Lung (tissue), 12 donors: ENCODE measurements around the gene TLR7. TPM values are rescaled to one million over a fixed set of nuclear protein-coding genes. Genes with fewer than 3 reads are reported as not detected.
A peak's percentile ranks its signal among the peaks of the same experiment; 100 is the strongest.

Experiments
- ATAC-seq: fragments of 200-7000 bp; cut with Tn5 transposase; one replicate; pipeline ENCODE4 v1.9.1; 2020; ENCODE audit warnings: moderate number of reproducible peaks; ENCODE audit not compliant: insufficient read depth, low FRiP score
- DNase-seq, 3 donors: peaks; one replicate each; pipeline ENCODE4 v3.0.0-alpha.2; 2013 to 2017
- H3K27ac ChIP-seq, 2 donors: one replicate each; pipeline ENCODE4 v1.5.1; 2013; ENCODE audit warnings: mild to moderate bottlenecking in 2 of 2, moderate library complexity in 2 of 2, control low read depth in 1 of 2, inconsistent platforms in 1 of 2, low read depth in 1 of 2, low read length in 1 of 2
- H3K27me3 ChIP-seq, 3 donors: one replicate each; pipeline ENCODE4 v1.5.1; 2013; ENCODE audit warnings: low read length in 2 of 3; ENCODE audit not compliant: control insufficient read depth in 3 of 3, insufficient read depth in 3 of 3
- H3K36me3 ChIP-seq, 4 donors: one replicate each; pipeline ENCODE4 v1.5.1; 2013; ENCODE audit warnings: low read length in 4 of 4, mild to moderate bottlenecking in 1 of 4, moderate library complexity in 1 of 4; ENCODE audit not compliant: control insufficient read depth in 4 of 4, insufficient read depth in 4 of 4
- H3K4me1 ChIP-seq, 5 donors: one replicate each; pipeline ENCODE4 v1.5.1; 2013; ENCODE audit warnings: low read length in 5 of 5, mild to moderate bottlenecking in 2 of 5, moderate library complexity in 1 of 5; ENCODE audit not compliant: control insufficient read depth in 5 of 5, insufficient read depth in 5 of 5
- H3K4me3 ChIP-seq: one replicate; pipeline ENCODE4 v1.5.1; 2013; ENCODE audit warnings: mild to moderate bottlenecking, control low read depth, moderate library complexity
- H3K9ac ChIP-seq, 2 donors: one replicate each; pipeline ENCODE4 v1.5.1; 2013; ENCODE audit warnings: low read length in 2 of 2, control low read depth in 1 of 2; ENCODE audit not compliant: insufficient read depth in 1 of 2
- H3K9me3 ChIP-seq, 4 donors: one replicate each; pipeline ENCODE4 v1.5.1; 2013; ENCODE audit warnings: low read length in 3 of 4, mild to moderate bottlenecking in 1 of 4, moderate library complexity in 1 of 4; ENCODE audit not compliant: control insufficient read depth in 4 of 4, insufficient read depth in 3 of 4
- CTCF ChIP-seq: IDR thresholded peaks from 2 replicates; pipeline ENCODE4 v1.5.1; 2012; ENCODE audit warnings: mild to moderate bottlenecking; ENCODE audit errors: control extremely low read depth, extremely low read depth
- WGBS, 2 donors: extraction: QIAGEN DNeasy Blood & Tissue Kit; methylation state at CpG; one replicate each; pipeline ENCODE4 v1.1.7; 2013; 5-methylcytosine and 5-hydroxymethylcytosine counted together
- polyA plus RNA-seq, 2 donors: library from polyadenylated mRNA; stranded (reverse); fragments of 200-250 nt; gene quantifications; one replicate each; pipeline ENCODE4 v1.2.1, GENCODE V29; 2013
- total RNA-seq, 2 donors: library from RNA; depleted of rRNA in 1 of 2; stranded (reverse); fragments of >200 nt in 1 of 2; gene quantifications; one replicate each; pipeline ENCODE4 v1.2.1, GENCODE V29; 2014 to 2021
- donor health status: control.
- donor health status: control.
- donor health status: Bipolar disorder and iron deficiency.
- donor health status: healthy.
- donor health status: DM: yes; HTN: yes; CAD: no.

TLR7 gene
- total and polyA plus RNA-seq, 4 donors = 0.26 to 3.5 (median 0.80) TPM

GRCh38 chrX:12896935-12897334, 30.1 kb downstream of the TLR7 start:
- Histone ChIP-seq H3K36me3 (no peaks in the 10 kb centered on the region), H3K27me3 (peaks cover 0 to 14% (median 9%) of the 10 kb centered on the region in 3 donors), H3K4me1 (no peaks in the 10 kb centered on the region), H3K9me3 (no peaks in the 10 kb centered on the region), H3K4me3 (no peak overlapping the region), H3K9ac (no peak overlapping the region), H3K27ac (no peak overlapping the region)
- ATAC-seq (no peak), DNase-seq (no peak)
- no peak for TF ChIP-seq CTCF
- WGBS, 2 donors = 36 to 72% methylated on average over 4 of the region's 4 CpGs

GRCh38 chrX:12898073-12898472, 31.2 kb downstream of the TLR7 start:
- H3K9ac ChIP-seq = no peak overlapping the region
- ATAC-seq = no peak
- 86 to 94% methylated on average over 5 of the region's 5 CpGs for WGBS, 2 donors

GRCh38 chrX:12899506-12899905, 32.6 kb downstream of the TLR7 start:
- WGBS, 2 donors = 51 to 78% methylated on average over 7 of the region's 7 CpGs
- H3K36me3 ChIP-seq = no peaks in the 10 kb centered on the region
- no peak for DNase-seq
- H3K4me1 ChIP-seq = no peaks in the 10 kb centered on the region
- no peak overlapping the region for H3K4me3 ChIP-seq
- ATAC-seq = no peak
- peaks cover 0 to 16% (median 13%) of the 10 kb centered on the region in 3 donors for H3K27me3 ChIP-seq
- H3K27ac ChIP-seq = no peak overlapping the region
- H3K9me3 ChIP-seq = no peaks in the 10 kb centered on the region
- TF ChIP-seq CTCF = no peak
- no peak overlapping the region for H3K9ac ChIP-seq

More at GRCh38 chrX:12898073-12898472, 31.2 kb downstream of the TLR7 start:
- TF ChIP-seq CTCF = no peak
- peaks cover 0 to 16% (median 13%) of the 10 kb centered on the region in 3 donors for H3K27me3 ChIP-seq
- H3K36me3 ChIP-seq = no peaks in the 10 kb centered on the region
- H3K27ac ChIP-seq = no peak overlapping the region
- no peak for DNase-seq
- H3K9me3 ChIP-seq = no peaks in the 10 kb centered on the region
- H3K4me1 ChIP-seq = no peaks in the 10 kb centered on the region
- no peak overlapping the region for H3K4me3 ChIP-seq

GRCh38 chrX:12901486-12901885, 34.6 kb downstream of the TLR7 start:
- Histone ChIP-seq H3K9ac (no peak overlapping the region), H3K9me3 (no peaks in the 10 kb centered on the region), H3K4me1 (no peaks in the 10 kb centered on the region), H3K4me3 (no peak overlapping the region), H3K27me3 (peaks cover 0 to 16% (median 15%) of the 10 kb centered on the region in 3 donors), H3K27ac (no peak overlapping the region), H3K36me3 (no peaks in the 10 kb centered on the region)
- peak; percentile 58 to 67 (median 67) for DNase-seq
- TF ChIP-seq CTCF = peak; percentile 55
- WGBS, 2 donors = 14 to 18% methylated on average over 10 of the region's 10 CpGs
- ATAC-seq = peak; percentile 55
